MM.1S (cell line): ENCODE results near the gene OR4C5.
"Not testable (repeated sequence)": the region's sequence is repeated elsewhere in the genome, so short reads cannot be mapped to it uniquely, and the experiment has no call there.

Experiments used
- DNase-seq: peaks from one replicate; pipeline ENCODE4 v3.0.0-alpha.2; 2015
- H2AFZ ChIP-seq: fragments of 300-600 bp; sonication (generic); 2 replicates; pipeline ENCODE4 v1.6.0; 2016; ENCODE audit warnings: antibody characterized with exemption, low read length
- H3F3A ChIP-seq: fragments of 300-600 bp; sonication (generic); 2 replicates; pipeline ENCODE4 v1.6.1; 2016; ENCODE audit warnings: mild to moderate bottlenecking, antibody characterized with exemption, low read length, moderate library complexity, mixed read lengths; ENCODE audit not compliant: insufficient read depth
- H3K27ac ChIP-seq: fragments of 300-600 bp; sonication (generic); 2 replicates; pipeline ENCODE4 v1.5.1; 2016; ENCODE audit warnings: mild to moderate bottlenecking, low read length
- H3K27me3 ChIP-seq: fragments of 300-600 bp; sonication (generic); replicated peaks from 2 replicates; pipeline ENCODE4 v1.6.0; 2016; ENCODE audit warnings: low read length; ENCODE audit not compliant: insufficient read depth
- H3K36me3 ChIP-seq: fragments of 300-600 bp; sonication (generic); replicated peaks from 2 replicates; pipeline ENCODE4 v1.6.1; 2016; ENCODE audit warnings: mild to moderate bottlenecking, low read length, mixed read lengths; ENCODE audit not compliant: insufficient read depth
- H3K4me1 ChIP-seq: fragments of 300-600 bp; sonication (generic); 2 replicates; pipeline ENCODE4 v1.6.1; 2016; ENCODE audit warnings: low read length, mixed read lengths
- H3K4me2 ChIP-seq: fragments of 300-600 bp; sonication (generic); 2 replicates; pipeline ENCODE4 v1.6.0; 2016; ENCODE audit warnings: low read depth, low read length
- H3K4me3 ChIP-seq: fragments of 300-600 bp; sonication (generic); 2 replicates; pipeline ENCODE4 v1.5.1; 2016; ENCODE audit warnings: low read length, mixed read lengths
- H3K79me2 ChIP-seq: fragments of 300-600 bp; sonication (generic); 2 replicates; pipeline ENCODE4 v1.6.1; 2016; ENCODE audit warnings: mixed run types, low read length, mixed read lengths
- H3K9ac ChIP-seq: fragments of 300-600 bp; sonication (generic); 2 replicates; pipeline ENCODE4 v1.6.1; 2016; ENCODE audit warnings: low read length, mixed read lengths
- H3K9me2 ChIP-seq: fragments of 300-600 bp; sonication (generic); replicated peaks from 2 replicates; pipeline ENCODE4 v1.6.1; 2016; ENCODE audit warnings: mild to moderate bottlenecking, low read length, mixed read lengths; ENCODE audit not compliant: insufficient read depth
- H3K9me3 ChIP-seq: fragments of 300-600 bp; sonication (generic); replicated peaks from 2 replicates; pipeline ENCODE4 v1.6.1; 2016; ENCODE audit warnings: mild to moderate bottlenecking, low read length, mixed read lengths; ENCODE audit not compliant: insufficient read depth
- H4K20me1 ChIP-seq: fragments of 300-600 bp; sonication (generic); 2 replicates; pipeline ENCODE4 v1.6.1; 2016; ENCODE audit warnings: mild to moderate bottlenecking, low read length, moderate library complexity, mixed read lengths; ENCODE audit not compliant: insufficient read depth
- EZH2 ChIP-seq: fragments of 300-600 bp; sonication (generic); optimal IDR thresholded peaks from 2 replicates; pipeline ENCODE3; 2017; ENCODE audit warnings: low read depth, mild to moderate bottlenecking, antibody characterized with exemption, low read length, mixed read lengths
- EZH2phosphoT487 ChIP-seq: fragments of 300-600 bp; sonication (generic); IDR thresholded peaks from 2 replicates; pipeline ENCODE4 v1.6.1; 2018; ENCODE audit warnings: antibody characterized with exemption, low read length
- TF ChIP-seq, protein P1 (sequence below): fragments of 300-600 bp; sonication (generic); IDR thresholded peaks from 2 replicates; pipeline ENCODE4 v1.5.1; 2016; ENCODE audit warnings: antibody characterized with exemption, low read length, mixed read lengths

OR4C5 gene

GRCh38 chr11:48341466-48341865 lies 24.8 kb downstream of the OR4C5 start:
- no peaks in the 10 kb centered on the region for H3K79me2 ChIP-seq
- H3K9me3 ChIP-seq = no peaks in the 10 kb centered on the region
- TF ChIP-seq EZH2 = no peak
- TF ChIP-seq EZH2phosphoT487 = no peak
- TF ChIP-seq, protein P1, sequence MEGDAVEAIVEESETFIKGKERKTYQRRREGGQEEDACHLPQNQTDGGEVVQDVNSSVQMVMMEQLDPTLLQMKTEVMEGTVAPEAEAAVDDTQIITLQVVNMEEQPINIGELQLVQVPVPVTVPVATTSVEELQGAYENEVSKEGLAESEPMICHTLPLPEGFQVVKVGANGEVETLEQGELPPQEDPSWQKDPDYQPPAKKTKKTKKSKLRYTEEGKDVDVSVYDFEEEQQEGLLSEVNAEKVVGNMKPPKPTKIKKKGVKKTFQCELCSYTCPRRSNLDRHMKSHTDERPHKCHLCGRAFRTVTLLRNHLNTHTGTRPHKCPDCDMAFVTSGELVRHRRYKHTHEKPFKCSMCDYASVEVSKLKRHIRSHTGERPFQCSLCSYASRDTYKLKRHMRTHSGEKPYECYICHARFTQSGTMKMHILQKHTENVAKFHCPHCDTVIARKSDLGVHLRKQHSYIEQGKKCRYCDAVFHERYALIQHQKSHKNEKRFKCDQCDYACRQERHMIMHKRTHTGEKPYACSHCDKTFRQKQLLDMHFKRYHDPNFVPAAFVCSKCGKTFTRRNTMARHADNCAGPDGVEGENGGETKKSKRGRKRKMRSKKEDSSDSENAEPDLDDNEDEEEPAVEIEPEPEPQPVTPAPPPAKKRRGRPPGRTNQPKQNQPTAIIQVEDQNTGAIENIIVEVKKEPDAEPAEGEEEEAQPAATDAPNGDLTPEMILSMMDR = no peak
- H4K20me1 ChIP-seq = no peaks in the 10 kb centered on the region
- H2AFZ ChIP-seq = no peak overlapping the region
- DNase-seq = peak; percentile 19
- H3K9me2 ChIP-seq = no peaks in the 10 kb centered on the region
- no peaks in the 10 kb centered on the region for H3K36me3 ChIP-seq
- no peaks in the 10 kb centered on the region for H3K27me3 ChIP-seq
- H3K4me1 ChIP-seq = no peaks in the 10 kb centered on the region
- no peak overlapping the region for H3K9ac ChIP-seq
- H3K4me2 ChIP-seq = no peak overlapping the region; the same call in 1 of the 2 replicates
- no peak overlapping the region for H3K4me3 ChIP-seq
- H3F3A ChIP-seq = no peaks in the 10 kb centered on the region
- no peak overlapping the region for H3K27ac ChIP-seq

DNA sequence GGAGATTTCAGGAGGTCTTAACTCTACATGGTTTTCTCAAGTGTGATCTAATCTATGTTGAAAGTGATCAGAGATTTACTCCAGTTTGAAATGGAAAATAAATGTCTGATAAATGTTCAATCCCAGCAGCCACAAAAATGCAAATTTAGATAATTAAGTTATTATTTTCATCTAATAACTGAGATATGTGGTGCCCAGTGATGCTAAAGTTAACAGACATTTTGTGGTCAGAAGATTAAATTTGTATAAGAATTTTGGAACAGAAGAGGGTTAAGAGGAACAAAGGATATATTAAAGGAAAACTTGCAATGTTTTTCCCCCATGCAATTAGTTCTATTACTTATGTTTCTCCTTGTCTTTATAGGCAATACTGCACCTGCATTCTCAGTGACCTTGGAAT lies 41.6 kb downstream of the OR4C5 start, which contains the start of gene OR4C3:
Gene OR4C3, plus strand, starts transcription at position 301 of the 400 bp plus-strand sequence. CDS start 102 bp downstream, outside the sequence.
- not testable (repeated sequence) for DNase-seq, H3K4me2 ChIP-seq, H3K79me2 ChIP-seq, H3K27ac ChIP-seq, H3K9me2 ChIP-seq, H3K27me3 ChIP-seq, H3K9ac ChIP-seq, H3K36me3 ChIP-seq, H3F3A ChIP-seq, H3K4me3 ChIP-seq, H4K20me1 ChIP-seq, H2AFZ ChIP-seq, H3K9me3 ChIP-seq, H3K4me1 ChIP-seq

GRCh38 chr11:48319813-48320212 lies 46.5 kb downstream of the OR4C5 start:
- H3K4me1 ChIP-seq, H3F3A ChIP-seq, H3K36me3 ChIP-seq, H3K4me3 ChIP-seq, DNase-seq, H3K27me3 ChIP-seq, H3K4me2 ChIP-seq, H4K20me1 ChIP-seq, H3K27ac ChIP-seq, H3K9me3 ChIP-seq, H3K79me2 ChIP-seq, H3K9ac ChIP-seq, H3K9me2 ChIP-seq, H2AFZ ChIP-seq: not testable (repeated sequence)
